OCI-LY7 (cell line): ENCODE data around the gene NCOA3.

Experiments
- EZH2phosphoT487 ChIP-seq: fragments of 200-600 bp; sonication (generic); IDR thresholded peaks from 2 replicates; pipeline ENCODE4 v1.6.1; 2018; ENCODE audit warnings: low read depth, borderline replicate concordance, mild to moderate bottlenecking, mixed run types, antibody characterized with exemption, low read length, moderate library complexity, mixed read lengths
- TF ChIP-seq, protein P1 (sequence below): fragments of 200-600 bp; sonication (generic); conservative IDR thresholded peaks from 2 replicates; pipeline ENCODE4 v1.5.1; 2014; ENCODE audit warnings: mild to moderate bottlenecking, antibody characterized with exemption, low read length, moderate library complexity, mixed read lengths

DNA sequence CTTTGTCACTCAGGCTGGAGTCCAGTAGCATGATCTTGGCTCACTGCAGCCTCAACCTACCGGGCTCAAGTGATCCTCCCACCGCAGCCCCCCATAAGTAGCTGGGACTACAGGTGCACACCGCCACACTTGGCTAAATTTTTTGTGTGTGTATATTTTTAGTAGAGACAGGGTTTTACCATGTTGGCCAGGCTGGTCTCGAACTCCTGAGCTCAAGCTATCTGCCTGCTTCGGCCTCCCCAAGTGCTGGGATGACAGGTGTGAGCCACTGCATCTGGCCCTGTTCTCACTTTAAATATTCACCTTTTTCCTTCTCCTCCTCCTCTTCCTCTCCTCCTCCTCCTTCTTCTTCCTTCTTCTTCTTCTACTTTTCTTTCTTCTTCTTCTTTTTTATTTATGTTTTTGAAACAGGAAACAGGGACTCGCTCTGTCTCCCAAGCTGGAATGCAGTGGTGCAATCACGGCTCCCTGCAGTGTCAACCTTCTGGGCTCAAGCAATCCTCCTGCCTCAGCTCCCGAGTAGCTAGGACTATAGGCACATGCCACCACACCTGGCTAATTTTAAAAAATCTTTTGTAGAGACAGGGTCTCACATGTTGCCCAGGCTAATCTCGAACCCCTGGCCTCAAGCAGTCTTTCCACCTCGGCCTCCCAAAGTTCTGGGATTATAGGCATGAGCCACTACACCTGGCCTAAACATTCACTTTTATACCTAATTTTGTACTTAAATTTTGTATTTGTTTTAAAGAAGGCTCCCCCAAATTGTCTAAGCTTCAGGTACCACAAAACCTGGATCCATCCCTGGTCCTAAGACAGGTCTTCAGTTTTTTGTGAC lies 47.2 kb upstream of the NCOA3 start:
- TF ChIP-seq, protein P1, sequence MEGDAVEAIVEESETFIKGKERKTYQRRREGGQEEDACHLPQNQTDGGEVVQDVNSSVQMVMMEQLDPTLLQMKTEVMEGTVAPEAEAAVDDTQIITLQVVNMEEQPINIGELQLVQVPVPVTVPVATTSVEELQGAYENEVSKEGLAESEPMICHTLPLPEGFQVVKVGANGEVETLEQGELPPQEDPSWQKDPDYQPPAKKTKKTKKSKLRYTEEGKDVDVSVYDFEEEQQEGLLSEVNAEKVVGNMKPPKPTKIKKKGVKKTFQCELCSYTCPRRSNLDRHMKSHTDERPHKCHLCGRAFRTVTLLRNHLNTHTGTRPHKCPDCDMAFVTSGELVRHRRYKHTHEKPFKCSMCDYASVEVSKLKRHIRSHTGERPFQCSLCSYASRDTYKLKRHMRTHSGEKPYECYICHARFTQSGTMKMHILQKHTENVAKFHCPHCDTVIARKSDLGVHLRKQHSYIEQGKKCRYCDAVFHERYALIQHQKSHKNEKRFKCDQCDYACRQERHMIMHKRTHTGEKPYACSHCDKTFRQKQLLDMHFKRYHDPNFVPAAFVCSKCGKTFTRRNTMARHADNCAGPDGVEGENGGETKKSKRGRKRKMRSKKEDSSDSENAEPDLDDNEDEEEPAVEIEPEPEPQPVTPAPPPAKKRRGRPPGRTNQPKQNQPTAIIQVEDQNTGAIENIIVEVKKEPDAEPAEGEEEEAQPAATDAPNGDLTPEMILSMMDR, result no peak
- no peak for TF ChIP-seq EZH2phosphoT487
